KMS-11 (cell line): ENCODE measurements around the gene IL13.

Source experiments
- H2AFZ ChIP-seq: fragments of 200-600 bp; sonication (generic); 2 replicates; pipeline ENCODE4 v1.6.1; 2016; ENCODE audit warnings: antibody characterized with exemption, mixed run types, low read depth
- H3K27ac ChIP-seq: fragments of 200-600 bp; sonication (generic); 2 replicates; pipeline ENCODE4 v1.6.1; 2016; ENCODE audit warnings: mild to moderate bottlenecking, mixed run types
- H3K27me3 ChIP-seq: fragments of 200-600 bp; sonication (generic); 2 replicates; pipeline ENCODE4 v1.6.1; 2017; ENCODE audit warnings: mild to moderate bottlenecking, low read depth, mixed run types, moderate library complexity; ENCODE audit not compliant: insufficient read depth
- H3K36me3 ChIP-seq: fragments of 200-600 bp; sonication (generic); 2 replicates; pipeline ENCODE4 v1.6.1; 2017; ENCODE audit warnings: mild to moderate bottlenecking, mixed run types; ENCODE audit not compliant: insufficient read depth
- H3K4me1 ChIP-seq: fragments of 200-600 bp; sonication (generic); 2 replicates; pipeline ENCODE4 v1.6.1; 2016; ENCODE audit warnings: mild to moderate bottlenecking, low read depth, mixed run types; ENCODE audit not compliant: poor library complexity, severe bottlenecking
- H3K4me2 ChIP-seq: fragments of 200-600 bp; sonication (generic); 2 replicates; pipeline ENCODE4 v1.7.0; 2016; ENCODE audit warnings: mild to moderate bottlenecking, mixed run types
- H3K4me3 ChIP-seq: fragments of 200-600 bp; sonication (generic); IDR thresholded peaks from 2 replicates; pipeline ENCODE4 v1.6.1; 2017; ENCODE audit warnings: low read depth, low read length, mixed read lengths; ENCODE audit not compliant: insufficient read depth
- H3K79me2 ChIP-seq: fragments of 200-600 bp; sonication (generic); 2 replicates; pipeline ENCODE4 v1.6.1; 2016; ENCODE audit warnings: low read depth, mixed run types; ENCODE audit not compliant: insufficient read depth
- H3K9ac ChIP-seq: fragments of 200-600 bp; sonication (generic); 2 replicates; pipeline ENCODE4 v1.6.1; 2016; ENCODE audit warnings: mild to moderate bottlenecking, mixed run types
- H4K20me1 ChIP-seq: fragments of 200-600 bp; sonication (generic); 2 replicates; pipeline ENCODE4 v1.6.1; 2016; ENCODE audit warnings: mild to moderate bottlenecking, mixed run types; ENCODE audit not compliant: insufficient read depth
- CTCF ChIP-seq: fragments of 200-600 bp; sonication (generic); conservative IDR thresholded peaks from 2 replicates; pipeline ENCODE4 v1.6.1; 2017; ENCODE audit warnings: low read depth, mild to moderate bottlenecking, antibody characterized with exemption, low read length, moderate library complexity, mixed read lengths

The IL13 gene

DNA sequence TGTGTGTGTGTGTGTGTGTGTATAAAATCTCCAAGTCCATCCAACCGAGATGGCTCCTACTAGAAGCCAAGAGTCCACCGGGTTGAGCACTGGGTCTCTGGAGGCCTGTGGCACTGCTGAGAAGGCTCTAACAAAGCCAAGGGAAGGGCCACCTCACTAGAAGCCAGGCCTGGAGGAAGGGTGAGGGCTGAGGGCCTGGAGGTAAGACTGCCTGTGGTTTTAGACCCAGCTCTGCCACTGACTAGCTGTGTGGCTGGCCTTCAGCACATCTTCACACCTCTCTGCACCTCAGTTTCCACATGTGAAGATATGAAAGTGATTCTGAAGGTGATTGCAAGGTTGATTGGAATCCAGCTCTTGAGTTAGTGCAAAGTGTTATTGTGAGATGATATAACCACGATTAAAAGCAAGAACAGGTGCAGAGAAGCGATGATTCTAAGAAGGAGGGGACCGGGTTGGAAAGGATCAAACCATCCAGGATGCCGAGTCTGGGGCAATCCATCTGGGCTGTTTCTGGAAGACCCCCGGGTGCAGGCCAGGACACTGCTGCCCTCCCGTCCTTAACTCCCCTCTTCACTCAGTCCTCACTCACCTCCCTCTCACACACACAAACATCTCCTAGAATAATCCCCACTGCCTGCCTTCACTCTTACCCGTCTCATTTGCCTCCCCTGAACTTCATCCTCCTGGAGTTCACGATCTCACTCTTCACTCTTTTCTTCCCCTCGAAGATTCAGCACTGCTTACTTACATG, 18.1 kb downstream of the IL13 start:
- Histone ChIP-seq H3K9ac (no peak overlapping the region), H3K4me2 (no peak overlapping the region), H2AFZ (no peak overlapping the region), H3K36me3 (no peaks in the 10 kb centered on the region), H3K27me3 (no peaks in the 10 kb centered on the region), H3K4me3 (no peak overlapping the region), H3K4me1 (no peaks in the 10 kb centered on the region), H3K27ac (no peak overlapping the region), H3K79me2 (no peaks in the 10 kb centered on the region), H4K20me1 (no peaks in the 10 kb centered on the region)
- TF ChIP-seq CTCF: no peak

GRCh38 chr5:132677191-132677590, 19.2 kb downstream of the IL13 start:
- H3K9ac ChIP-seq: no peak overlapping the region
- H4K20me1 ChIP-seq: no peaks in the 10 kb centered on the region
- no peak overlapping the region for H3K4me3 ChIP-seq
- no peaks in the 10 kb centered on the region for H3K4me1 ChIP-seq
- no peaks in the 10 kb centered on the region for H3K27me3 ChIP-seq
- H2AFZ ChIP-seq: no peak overlapping the region
- H3K27ac ChIP-seq: no peak overlapping the region
- TF ChIP-seq CTCF: no peak
- no peaks in the 10 kb centered on the region for H3K36me3 ChIP-seq
- no peak overlapping the region for H3K4me2 ChIP-seq
- no peaks in the 10 kb centered on the region for H3K79me2 ChIP-seq

DNA sequence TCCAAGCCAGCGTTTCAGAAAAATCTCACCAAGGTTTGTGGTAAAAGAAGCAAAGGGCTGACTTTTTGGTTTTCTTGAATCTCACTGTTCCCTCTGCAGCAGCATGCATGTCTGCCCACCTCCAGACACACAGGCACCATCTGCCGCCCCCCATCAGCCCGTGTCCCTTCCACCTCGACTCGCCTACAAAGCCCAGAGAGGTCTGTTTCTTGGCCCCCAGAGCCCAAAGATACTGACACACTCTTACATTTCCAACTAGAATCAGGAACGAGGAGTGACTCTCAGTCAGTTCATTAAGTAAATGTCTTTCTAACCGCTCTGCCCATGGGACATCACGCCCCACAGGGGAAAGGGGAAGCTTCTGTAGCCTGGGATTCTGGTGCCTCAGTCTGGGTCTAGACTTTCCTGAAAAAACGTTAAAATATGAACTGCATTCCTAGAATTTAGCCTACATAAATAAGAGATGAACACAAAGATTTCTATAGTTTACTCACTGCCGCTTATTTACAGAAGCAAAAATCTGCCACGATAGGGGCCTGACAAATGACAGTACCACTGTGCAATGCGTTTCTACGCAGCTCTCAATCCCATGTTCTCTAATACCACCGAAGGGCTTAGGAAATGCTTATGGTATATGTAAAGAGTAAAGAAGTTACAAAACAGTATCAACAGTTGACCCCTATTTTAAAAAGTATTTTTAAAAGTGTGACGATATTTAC, 19.9 kb downstream of the IL13 start:
- no peak overlapping the region for H3K4me2 ChIP-seq
- TF ChIP-seq CTCF: no peak
- H3K27me3 ChIP-seq: no peaks in the 10 kb centered on the region

DNA sequence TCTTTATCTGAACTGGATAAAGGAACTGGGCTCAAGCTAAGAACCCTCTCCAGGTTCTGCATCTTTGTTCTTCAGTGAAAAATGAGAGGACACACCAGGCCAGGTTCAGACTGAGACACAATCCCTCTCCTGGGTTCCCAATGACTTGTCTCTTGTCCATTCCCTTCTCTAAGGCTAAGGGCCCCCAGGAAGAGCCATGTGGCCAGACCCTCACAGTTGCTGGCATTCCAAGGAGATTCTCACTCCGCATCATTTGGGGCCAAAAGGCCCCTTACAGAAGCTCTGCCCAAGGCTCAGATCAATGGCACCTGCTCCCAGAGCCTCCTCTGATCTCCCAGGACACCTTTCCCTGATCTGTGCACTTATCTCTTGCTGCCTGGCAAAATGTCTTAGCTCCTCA, 20.8 kb downstream of the IL13 start:
- Histone ChIP-seq H2AFZ (no peak overlapping the region), H3K79me2 (no peaks in the 10 kb centered on the region), H3K36me3 (no peaks in the 10 kb centered on the region), H3K9ac (no peak overlapping the region), H4K20me1 (no peaks in the 10 kb centered on the region), H3K27ac (no peak overlapping the region), H3K4me2 (no peak overlapping the region), H3K27me3 (no peaks in the 10 kb centered on the region), H3K4me3 (no peak overlapping the region), H3K4me1 (no peaks in the 10 kb centered on the region)
- no peak for TF ChIP-seq CTCF

More for the DNA sequence above, 19.9 kb downstream of the IL13 start:
- Histone ChIP-seq H3K79me2 (no peaks in the 10 kb centered on the region), H2AFZ (no peak overlapping the region), H3K4me1 (no peaks in the 10 kb centered on the region), H3K36me3 (no peaks in the 10 kb centered on the region), H4K20me1 (no peaks in the 10 kb centered on the region), H3K4me3 (no peak overlapping the region), H3K9ac (no peak overlapping the region), H3K27ac (no peak overlapping the region)
